HepG2 (cell line): ENCODE data around the gene MGAT5. TPM values are rescaled to one million over a fixed set of nuclear protein-coding genes. Genes with fewer than 3 reads are reported as not detected.

Experiments used
- ATAC-seq: fragments of 200-7000 bp; cut with Tn5 transposase; 3 replicates; pipeline ENCODE4 v1.9.1; 2020; ENCODE audit warnings: mild to moderate bottlenecking, moderate library complexity
- BruUV-seq: library from RNA; stranded (reverse); fragments of 400-500 nt; replicated peaks from 2 replicates; lab custom pipeline; 2021; lab: Mats Ljungman, UMichigan
- CTCF ChIA-PET: fragments of 300-600 bp; formaldehyde crosslinking; extraction: SDS; loops from one replicate; lab custom pipeline; 2021; ENCODE audit warnings: low total read pairs, inconsistent platforms, low intra/inter-chr PET ratio; lab: Yijun Ruan, JAX
- POLR2A ChIA-PET: fragments of 350-600 bp; sonication (Branson Sonifier 250); formaldehyde crosslinking; loops from one replicate; lab custom pipeline; 2020; ENCODE audit warnings: antibody characterized with exemption, inconsistent platforms; lab: Yijun Ruan, JAX
- DNase-seq: peaks from one replicate; pipeline ENCODE4 v3.0.0-alpha.2; 2015; ENCODE audit warnings: low spot score
- FAIRE-seq: peaks from 3 replicates; lab custom pipeline; 2011; peaks lifted over from hg19 to GRCh38; lab: Jason Lieb, UNC
- H2AFZ ChIP-seq: one replicate; pipeline ENCODE4 v1.6.1; 2011; ENCODE audit warnings: low read length, inconsistent platforms
- H3K27ac ChIP-seq: fragments of 300-600 bp; 3 replicates; pipeline ENCODE4 v1.8.0; 2011; ENCODE audit warnings: mixed run types, mild to moderate bottlenecking, mixed read lengths, low read length, inconsistent platforms; ENCODE audit not compliant: insufficient read depth; ENCODE audit errors: extremely low read length
- H3K27me3 ChIP-seq, 2 experiments: fragments of 200-600 bp in 1 of 2; 2 replicates in 1 of 2; 3 replicates in 1 of 2; pipeline versions ENCODE4 v1.6.0 to v1.8.0; 2011; ENCODE audit warnings: low read length in 2 of 2, mild to moderate bottlenecking in 2 of 2, moderate library complexity in 2 of 2, inconsistent platforms in 1 of 2; ENCODE audit not compliant: insufficient read depth in 2 of 2, control insufficient read depth in 1 of 2
- H3K36me3 ChIP-seq, 2 experiments: fragments of 200-600 bp in 1 of 2; replicated peaks in 1 of 2; 2 replicates in 1 of 2; 3 replicates in 1 of 2; pipeline versions ENCODE4 v1.5.1 to v1.8.0; 2011; ENCODE audit warnings: low read length in 2 of 2, inconsistent platforms in 1 of 2; ENCODE audit not compliant: insufficient read depth in 2 of 2, control insufficient read depth in 1 of 2
- H3K4me1 ChIP-seq: 2 replicates; pipeline ENCODE4 v1.5.1; 2012; ENCODE audit warnings: low read length, inconsistent platforms; ENCODE audit not compliant: insufficient read depth
- H3K4me2 ChIP-seq: 2 replicates; pipeline ENCODE4 v1.6.0; 2011; ENCODE audit warnings: low read depth, low read length, inconsistent platforms
- H3K4me3 ChIP-seq, 3 experiments: fragments of 200-600 bp in 1 of 3; sonication (generic), shearing (Covaris generic) in 1 of 3; replicated peaks in 1 of 3; 2 replicates each; pipeline ENCODE4 v1.5.1; 2011 to 2016; ENCODE audit warnings: low read length in 3 of 3, inconsistent platforms in 2 of 3, low read depth in 2 of 3, mild to moderate bottlenecking in 2 of 3, control low read depth in 1 of 3, mixed read lengths in 1 of 3; ENCODE audit not compliant: insufficient read depth in 1 of 3
- H3K79me2 ChIP-seq: one replicate; pipeline ENCODE4 v1.6.1; 2011; ENCODE audit warnings: low read length, inconsistent platforms; ENCODE audit not compliant: insufficient read depth
- H3K9ac ChIP-seq: 2 replicates; pipeline ENCODE4 v1.6.0; 2011; ENCODE audit warnings: mild to moderate bottlenecking, low read depth, low read length, inconsistent platforms; ENCODE audit not compliant: insufficient read depth
- H3K9me3 ChIP-seq: 2 replicates; pipeline ENCODE4 v1.5.1; 2012; ENCODE audit warnings: mild to moderate bottlenecking, low read length
- H4K20me1 ChIP-seq: 2 replicates; pipeline ENCODE4 v1.6.0; 2011; ENCODE audit warnings: inconsistent platforms, mild to moderate bottlenecking, low read length, moderate library complexity; ENCODE audit not compliant: insufficient read depth
- EHMT2 ChIP-seq: fragments of 200-600 bp; sonication (generic); IDR thresholded peaks from 2 replicates; pipeline ENCODE4 v1.7.0; 2017; ENCODE audit warnings: antibody characterized with exemption, low read depth, low read length, borderline replicate concordance
- EZH2 ChIP-seq: conservative IDR thresholded peaks from 2 replicates; pipeline ENCODE4 v1.6.1; 2012; ENCODE audit warnings: mild to moderate bottlenecking, low read depth, low read length, moderate library complexity
- GATAD1 ChIP-seq: IDR thresholded peaks from 2 replicates; pipeline ENCODE4 v1.6.1; 2016; ENCODE audit warnings: missing genetic modification reagents, missing compliant biosample characterization
- MTF2 ChIP-seq: sonication (generic); formaldehyde crosslinking; IDR thresholded peaks from 2 replicates; pipeline ENCODE4 v1.5.0; 2020; ENCODE audit warnings: missing genetic modification reagents, borderline replicate concordance
- PCBP1 ChIP-seq: fragments of 200-400 bp; formaldehyde crosslinking; IDR thresholded peaks from 2 replicates; pipeline ENCODE4 v1.6.1; 2017; ENCODE audit warnings: mild to moderate bottlenecking, low read depth, low read length, borderline replicate concordance
- ZNF660 ChIP-seq: sonication (generic); formaldehyde crosslinking; IDR thresholded peaks from 2 replicates; pipeline ENCODE4 v1.5.1; 2020; ENCODE audit warnings: mild to moderate bottlenecking, low read depth, missing genetic modification reagents, borderline replicate concordance
- ZZZ3 ChIP-seq: sonication (generic); formaldehyde crosslinking; IDR thresholded peaks from 2 replicates; pipeline ENCODE4 v1.4.0; 2020; ENCODE audit warnings: missing genetic modification reagents, mild to moderate bottlenecking, borderline replicate concordance
- WGBS: methylation state at CpG from one replicate; pipeline ENCODE4 v1.1.6; 2017; ENCODE audit warnings: low lambda C conversion rate; 5-methylcytosine and 5-hydroxymethylcytosine counted together
- in situ Hi-C: cut with HindIII; loops from 2 replicates; pipeline ENCODE4 v1.10.0; 2017; ENCODE audit warnings: low pct_unique_long_range_greater_than_20kb; ENCODE audit not compliant: extremely low pct_ligation_motif_present
- intact Hi-C: fragments of 100-400 bp; cut with micrococcal nuclease; formaldehyde crosslinking; loops from one replicate; pipeline ENCODE4 v1.10.0; 2022; ENCODE audit not compliant: unreplicated experiment
- polyA plus RNA-seq, 8 experiments: library from polyadenylated mRNA; depleted of rRNA in 3 of 8; stranded (reverse) in 7 of 8; unstranded in 1 of 8; fragments of >200 nt; fragmentation: Illumina TruSeq in 4 of 8; extraction: Trizol in 4 of 8; gene quantifications; 2 replicates each; pipeline versions ENCODE4 v1.2.1 to v1.2.3, GENCODE V29; 2011 to 2016; ENCODE audit warnings: low read depth in 4 of 8, missing spikeins in 1 of 8, mixed read lengths in 1 of 8; ENCODE audit not compliant: insufficient read depth in 1 of 8
- total RNA-seq, 5 experiments: library from RNA; depleted of rRNA; stranded (reverse); fragments of >200 nt; fragmentation: Illumina TruSeq; extraction: Trizol; gene quantifications; 2 replicates each; pipeline ENCODE4 v1.2.3, GENCODE V29; 2016; ENCODE audit warnings: low read depth in 1 of 5
- TF ChIP-seq, protein P1 (sequence below): sonication (generic); formaldehyde crosslinking; IDR thresholded peaks from 2 replicates; pipeline ENCODE4 v1.5.0; 2020; ENCODE audit warnings: missing genetic modification reagents
- TF ChIP-seq, protein P2 (sequence below): IDR thresholded peaks from 2 replicates; pipeline ENCODE4 v1.6.1; 2016; ENCODE audit warnings: missing compliant biosample characterization, missing genetic modification reagents, borderline replicate concordance
- TF ChIP-seq, protein P3 (sequence below): sonication (generic); formaldehyde crosslinking; IDR thresholded peaks from 2 replicates; pipeline ENCODE4 v1.4.0; 2020; ENCODE audit warnings: mild to moderate bottlenecking, low read depth, missing genetic modification reagents
- TF ChIP-seq, protein P4 (sequence below): sonication (generic); formaldehyde crosslinking; IDR thresholded peaks from 2 replicates; pipeline ENCODE4 v1.8.1; 2022; ENCODE audit warnings: low read depth, mild to moderate bottlenecking, missing genetic modification reagents

MGAT5 gene
- total and polyA plus RNA-seq, 2 of the 13 experiments (the other 11 are each of a cell fraction or from before 2014, with no cell fraction given), result 33.1 to 60.2 TPM

DNA sequence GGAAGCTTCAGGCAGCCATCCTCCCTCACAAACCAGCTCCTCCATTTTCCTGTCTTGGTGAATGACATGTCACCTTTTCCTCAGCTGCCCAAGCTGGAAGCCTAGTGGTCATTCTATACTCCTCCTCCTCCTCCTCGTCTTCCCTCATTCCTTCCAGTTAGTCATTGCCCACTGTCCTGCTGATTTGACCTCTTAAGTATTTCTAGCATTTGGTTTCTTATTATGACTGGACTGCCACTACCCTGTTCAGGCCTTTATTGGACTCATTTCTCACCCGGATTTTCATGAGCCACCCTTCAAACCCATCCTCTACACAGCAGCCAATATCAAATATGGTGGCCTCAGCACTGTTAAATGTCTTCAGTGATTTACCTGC is 21.9 kb upstream of the MGAT5 start (continued):
- TF ChIP-seq, protein P1, sequence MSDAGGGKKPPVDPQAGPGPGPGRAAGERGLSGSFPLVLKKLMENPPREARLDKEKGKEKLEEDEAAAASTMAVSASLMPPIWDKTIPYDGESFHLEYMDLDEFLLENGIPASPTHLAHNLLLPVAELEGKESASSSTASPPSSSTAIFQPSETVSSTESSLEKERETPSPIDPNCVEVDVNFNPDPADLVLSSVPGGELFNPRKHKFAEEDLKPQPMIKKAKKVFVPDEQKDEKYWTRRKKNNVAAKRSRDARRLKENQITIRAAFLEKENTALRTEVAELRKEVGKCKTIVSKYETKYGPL (CRISPR knock-in tag), result no peak
- TF ChIP-seq ZZZ3 (CRISPR knock-in tag), result no peak
- TF ChIP-seq ZNF660 (CRISPR knock-in tag), result no peak
- TF ChIP-seq EHMT2, result no peak

DNA sequence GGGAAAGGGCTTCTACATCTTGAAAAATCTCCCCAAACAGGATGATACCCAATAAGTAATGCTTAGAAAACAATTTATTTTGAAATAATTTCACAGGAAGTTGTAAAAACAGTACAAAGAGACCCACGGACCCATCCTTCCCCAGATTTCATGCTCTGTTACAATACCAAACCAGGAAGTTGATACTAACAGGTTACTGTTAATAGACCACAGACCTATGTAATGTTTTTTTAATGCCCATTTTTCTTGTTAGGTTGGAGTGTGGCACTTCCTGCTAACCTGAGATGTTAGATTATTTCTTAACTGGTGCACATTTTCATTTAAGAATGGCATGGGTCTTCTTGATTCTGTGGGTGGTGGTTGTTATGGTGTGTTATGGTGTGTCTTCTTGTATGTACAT is 21.4 kb upstream of the MGAT5 start:
- WGBS, result 84% methylated on average over 1 of the region's 1 CpG
- H3K9me3 ChIP-seq, result peaks cover 16% of the 10 kb centered on the region; the same call in 1 of the 2 replicates
- H2AFZ ChIP-seq, result no peak overlapping the region
- intact Hi-C loops (no loop called here), in situ Hi-C loops (no loop called here)
- ATAC-seq (no peak), FAIRE-seq (no peak), DNase-seq (no peak)
- no peaks in the 10 kb centered on the region for H4K20me1 ChIP-seq
- peaks cover 20% of the 10 kb centered on the region for H3K4me1 ChIP-seq
- H3K4me3 ChIP-seq, result no peak overlapping the region
- no TSS peak for BruUV-seq
- peaks cover 17% of the 10 kb centered on the region for H3K79me2 ChIP-seq
- CTCF ChIA-PET, result no interaction called here
- H3K27me3 ChIP-seq, result no peaks in the 10 kb centered on the region
- no peak overlapping the region for H3K4me2 ChIP-seq
- no peak overlapping the region for H3K27ac ChIP-seq
- TF ChIP-seq, protein P2, sequence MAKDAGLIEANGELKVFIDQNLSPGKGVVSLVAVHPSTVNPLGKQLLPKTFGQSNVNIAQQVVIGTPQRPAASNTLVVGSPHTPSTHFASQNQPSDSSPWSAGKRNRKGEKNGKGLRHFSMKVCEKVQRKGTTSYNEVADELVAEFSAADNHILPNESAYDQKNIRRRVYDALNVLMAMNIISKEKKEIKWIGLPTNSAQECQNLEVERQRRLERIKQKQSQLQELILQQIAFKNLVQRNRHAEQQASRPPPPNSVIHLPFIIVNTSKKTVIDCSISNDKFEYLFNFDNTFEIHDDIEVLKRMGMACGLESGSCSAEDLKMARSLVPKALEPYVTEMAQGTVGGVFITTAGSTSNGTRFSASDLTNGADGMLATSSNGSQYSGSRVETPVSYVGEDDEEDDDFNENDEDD (CRISPR knock-in tag), result no peak
- TF ChIP-seq, protein P3, sequence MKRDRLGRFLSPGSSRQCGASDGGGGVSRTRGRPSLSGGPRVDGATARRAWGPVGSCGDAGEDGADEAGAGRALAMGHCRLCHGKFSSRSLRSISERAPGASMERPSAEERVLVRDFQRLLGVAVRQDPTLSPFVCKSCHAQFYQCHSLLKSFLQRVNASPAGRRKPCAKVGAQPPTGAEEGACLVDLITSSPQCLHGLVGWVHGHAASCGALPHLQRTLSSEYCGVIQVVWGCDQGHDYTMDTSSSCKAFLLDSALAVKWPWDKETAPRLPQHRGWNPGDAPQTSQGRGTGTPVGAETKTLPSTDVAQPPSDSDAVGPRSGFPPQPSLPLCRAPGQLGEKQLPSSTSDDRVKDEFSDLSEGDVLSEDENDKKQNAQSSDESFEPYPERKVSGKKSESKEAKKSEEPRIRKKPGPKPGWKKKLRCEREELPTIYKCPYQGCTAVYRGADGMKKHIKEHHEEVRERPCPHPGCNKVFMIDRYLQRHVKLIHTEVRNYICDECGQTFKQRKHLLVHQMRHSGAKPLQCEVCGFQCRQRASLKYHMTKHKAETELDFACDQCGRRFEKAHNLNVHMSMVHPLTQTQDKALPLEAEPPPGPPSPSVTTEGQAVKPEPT, result no peak
- TF ChIP-seq MTF2 (CRISPR knock-in tag) (no peak), EZH2 (no peak), PCBP1 (no peak), GATAD1 (CRISPR knock-in tag) (no peak)
- TF ChIP-seq, protein P4, sequence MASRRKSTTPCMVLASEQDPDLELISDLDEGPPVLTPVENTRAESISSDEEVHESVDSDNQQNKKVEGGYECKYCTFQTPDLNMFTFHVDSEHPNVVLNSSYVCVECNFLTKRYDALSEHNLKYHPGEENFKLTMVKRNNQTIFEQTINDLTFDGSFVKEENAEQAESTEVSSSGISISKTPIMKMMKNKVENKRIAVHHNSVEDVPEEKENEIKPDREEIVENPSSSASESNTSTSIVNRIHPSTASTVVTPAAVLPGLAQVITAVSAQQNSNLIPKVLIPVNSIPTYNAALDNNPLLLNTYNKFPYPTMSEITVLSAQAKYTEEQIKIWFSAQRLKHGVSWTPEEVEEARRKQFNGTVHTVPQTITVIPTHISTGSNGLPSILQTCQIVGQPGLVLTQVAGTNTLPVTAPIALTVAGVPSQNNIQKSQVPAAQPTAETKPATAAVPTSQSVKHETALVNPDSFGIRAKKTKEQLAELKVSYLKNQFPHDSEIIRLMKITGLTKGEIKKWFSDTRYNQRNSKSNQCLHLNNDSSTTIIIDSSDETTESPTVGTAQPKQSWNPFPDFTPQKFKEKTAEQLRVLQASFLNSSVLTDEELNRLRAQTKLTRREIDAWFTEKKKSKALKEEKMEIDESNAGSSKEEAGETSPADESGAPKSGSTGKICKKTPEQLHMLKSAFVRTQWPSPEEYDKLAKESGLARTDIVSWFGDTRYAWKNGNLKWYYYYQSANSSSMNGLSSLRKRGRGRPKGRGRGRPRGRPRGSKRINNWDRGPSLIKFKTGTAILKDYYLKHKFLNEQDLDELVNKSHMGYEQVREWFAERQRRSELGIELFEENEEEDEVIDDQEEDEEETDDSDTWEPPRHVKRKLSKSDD, result no peak
- no peak overlapping the region for H3K9ac ChIP-seq
- H3K36me3 ChIP-seq, result no peaks in the 10 kb centered on the region
- POLR2A ChIA-PET, result no interaction called here
